HepG2 (cell line): ENCODE results near the gene CACNA1D. TPM values are rescaled to one million over a fixed set of nuclear protein-coding genes. Genes with fewer than 3 reads are reported as not detected.

ENCODE experiments used
- ATAC-seq: fragments of 200-7000 bp; cut with Tn5 transposase; 3 replicates; pipeline ENCODE4 v1.9.1; 2020; ENCODE audit warnings: mild to moderate bottlenecking, moderate library complexity
- BruUV-seq: library from RNA; stranded (reverse); fragments of 400-500 nt; replicated peaks from 2 replicates; lab custom pipeline; 2021; lab: Mats Ljungman, UMichigan
- CTCF ChIA-PET: fragments of 300-600 bp; formaldehyde crosslinking; extraction: SDS; loops from one replicate; lab custom pipeline; 2021; ENCODE audit warnings: low total read pairs, inconsistent platforms, low intra/inter-chr PET ratio; lab: Yijun Ruan, JAX
- POLR2A ChIA-PET: fragments of 350-600 bp; sonication (Branson Sonifier 250); formaldehyde crosslinking; loops from one replicate; lab custom pipeline; 2020; ENCODE audit warnings: antibody characterized with exemption, inconsistent platforms; lab: Yijun Ruan, JAX
- DNase-seq: peaks from one replicate; pipeline ENCODE4 v3.0.0-alpha.2; 2015; ENCODE audit warnings: low spot score
- FAIRE-seq: peaks from 3 replicates; lab custom pipeline; 2011; peaks lifted over from hg19 to GRCh38; lab: Jason Lieb, UNC
- H2AFZ ChIP-seq: one replicate; pipeline ENCODE4 v1.6.1; 2011; ENCODE audit warnings: low read length, inconsistent platforms
- H3K27ac ChIP-seq: fragments of 300-600 bp; 3 replicates; pipeline ENCODE4 v1.8.0; 2011; ENCODE audit warnings: mixed run types, mild to moderate bottlenecking, mixed read lengths, low read length, inconsistent platforms; ENCODE audit not compliant: insufficient read depth; ENCODE audit errors: extremely low read length
- H3K27me3 ChIP-seq, 2 experiments: fragments of 200-600 bp in 1 of 2; 2 replicates in 1 of 2; 3 replicates in 1 of 2; pipeline versions ENCODE4 v1.6.0 to v1.8.0; 2011; ENCODE audit warnings: low read length in 2 of 2, mild to moderate bottlenecking in 2 of 2, moderate library complexity in 2 of 2, inconsistent platforms in 1 of 2; ENCODE audit not compliant: insufficient read depth in 2 of 2, control insufficient read depth in 1 of 2
- H3K36me3 ChIP-seq, 2 experiments: fragments of 200-600 bp in 1 of 2; replicated peaks in 1 of 2; 2 replicates in 1 of 2; 3 replicates in 1 of 2; pipeline versions ENCODE4 v1.5.1 to v1.8.0; 2011; ENCODE audit warnings: low read length in 2 of 2, inconsistent platforms in 1 of 2; ENCODE audit not compliant: insufficient read depth in 2 of 2, control insufficient read depth in 1 of 2
- H3K4me1 ChIP-seq: 2 replicates; pipeline ENCODE4 v1.5.1; 2012; ENCODE audit warnings: low read length, inconsistent platforms; ENCODE audit not compliant: insufficient read depth
- H3K4me2 ChIP-seq: 2 replicates; pipeline ENCODE4 v1.6.0; 2011; ENCODE audit warnings: low read depth, low read length, inconsistent platforms
- H3K4me3 ChIP-seq, 3 experiments: fragments of 200-600 bp in 1 of 3; sonication (generic), shearing (Covaris generic) in 1 of 3; replicated peaks in 1 of 3; 2 replicates each; pipeline ENCODE4 v1.5.1; 2011 to 2016; ENCODE audit warnings: low read length in 3 of 3, inconsistent platforms in 2 of 3, low read depth in 2 of 3, mild to moderate bottlenecking in 2 of 3, control low read depth in 1 of 3, mixed read lengths in 1 of 3; ENCODE audit not compliant: insufficient read depth in 1 of 3
- H3K79me2 ChIP-seq: one replicate; pipeline ENCODE4 v1.6.1; 2011; ENCODE audit warnings: low read length, inconsistent platforms; ENCODE audit not compliant: insufficient read depth
- H3K9ac ChIP-seq: 2 replicates; pipeline ENCODE4 v1.6.0; 2011; ENCODE audit warnings: mild to moderate bottlenecking, low read depth, low read length, inconsistent platforms; ENCODE audit not compliant: insufficient read depth
- H3K9me3 ChIP-seq: 2 replicates; pipeline ENCODE4 v1.5.1; 2012; ENCODE audit warnings: mild to moderate bottlenecking, low read length
- H4K20me1 ChIP-seq: 2 replicates; pipeline ENCODE4 v1.6.0; 2011; ENCODE audit warnings: inconsistent platforms, mild to moderate bottlenecking, low read length, moderate library complexity; ENCODE audit not compliant: insufficient read depth
- CSRNP1 ChIP-seq: sonication (generic); formaldehyde crosslinking; IDR thresholded peaks from 2 replicates; pipeline ENCODE4 v1.8.1; 2023; ENCODE audit warnings: mild to moderate bottlenecking, missing genetic modification reagents
- GTF2F1 ChIP-seq: fragments of 150-350 bp; IDR thresholded peaks from 2 replicates; pipeline ENCODE4 v1.6.1; 2014; ENCODE audit warnings: low read length
- KLF12 ChIP-seq: sonication (generic); formaldehyde crosslinking; IDR thresholded peaks from 2 replicates; pipeline ENCODE4 v1.4.0; 2020; ENCODE audit warnings: missing genetic modification reagents, borderline replicate concordance
- MLXIP ChIP-seq: sonication (generic); formaldehyde crosslinking; IDR thresholded peaks from 2 replicates; pipeline ENCODE4 v1.9.0; 2021; ENCODE audit warnings: missing genetic modification reagents, borderline replicate concordance
- MXD3 ChIP-seq: IDR thresholded peaks from 2 replicates; pipeline ENCODE4 v1.6.1; 2016; ENCODE audit warnings: mild to moderate bottlenecking, missing biosample characterization, missing genetic modification reagents
- NCOR1 ChIP-seq: fragments of 200-600 bp; sonication (generic); IDR thresholded peaks from 2 replicates; pipeline ENCODE4 v1.7.0; 2017; ENCODE audit warnings: antibody characterized with exemption, low read length, borderline replicate concordance
- SMAD3 ChIP-seq: sonication (generic); formaldehyde crosslinking; IDR thresholded peaks from 2 replicates; pipeline ENCODE4 v1.4.0; 2020; ENCODE audit warnings: missing genetic modification reagents
- TOE1 ChIP-seq: sonication (generic); formaldehyde crosslinking; IDR thresholded peaks from 2 replicates; pipeline ENCODE4 v1.4.0; 2020; ENCODE audit warnings: mild to moderate bottlenecking, missing genetic modification reagents
- ZNF550 ChIP-seq: sonication (generic); formaldehyde crosslinking; IDR thresholded peaks from 2 replicates; pipeline ENCODE4 v1.4.0; 2020; ENCODE audit warnings: mild to moderate bottlenecking, missing genetic modification reagents, borderline replicate concordance
- ZNF660 ChIP-seq: sonication (generic); formaldehyde crosslinking; IDR thresholded peaks from 2 replicates; pipeline ENCODE4 v1.5.1; 2020; ENCODE audit warnings: mild to moderate bottlenecking, low read depth, missing genetic modification reagents, borderline replicate concordance
- ZNF678 ChIP-seq: sonication (generic); formaldehyde crosslinking; IDR thresholded peaks from 2 replicates; pipeline ENCODE4 v1.4.0; 2020; ENCODE audit warnings: mild to moderate bottlenecking, missing genetic modification reagents
- ZNF792 ChIP-seq: IDR thresholded peaks from 2 replicates; pipeline ENCODE4 v1.6.1; 2016
- WGBS: methylation state at CpG from one replicate; pipeline ENCODE4 v1.1.6; 2017; ENCODE audit warnings: low lambda C conversion rate; 5-methylcytosine and 5-hydroxymethylcytosine counted together
- in situ Hi-C: cut with HindIII; loops from 2 replicates; pipeline ENCODE4 v1.10.0; 2017; ENCODE audit warnings: low pct_unique_long_range_greater_than_20kb; ENCODE audit not compliant: extremely low pct_ligation_motif_present
- intact Hi-C: fragments of 100-400 bp; cut with micrococcal nuclease; formaldehyde crosslinking; loops from one replicate; pipeline ENCODE4 v1.10.0; 2022; ENCODE audit not compliant: unreplicated experiment
- polyA plus RNA-seq, 8 experiments: library from polyadenylated mRNA; depleted of rRNA in 3 of 8; stranded (reverse) in 7 of 8; unstranded in 1 of 8; fragments of >200 nt; fragmentation: Illumina TruSeq in 4 of 8; extraction: Trizol in 4 of 8; gene quantifications; 2 replicates each; pipeline versions ENCODE4 v1.2.1 to v1.2.3, GENCODE V29; 2011 to 2016; ENCODE audit warnings: low read depth in 4 of 8, missing spikeins in 1 of 8, mixed read lengths in 1 of 8; ENCODE audit not compliant: insufficient read depth in 1 of 8
- total RNA-seq, 5 experiments: library from RNA; depleted of rRNA; stranded (reverse); fragments of >200 nt; fragmentation: Illumina TruSeq; extraction: Trizol; gene quantifications; 2 replicates each; pipeline ENCODE4 v1.2.3, GENCODE V29; 2016; ENCODE audit warnings: low read depth in 1 of 5

The CACNA1D gene
- total and polyA plus RNA-seq, 2 of the 13 experiments (the other 11 are each of a cell fraction or from before 2014, with no cell fraction given): 0.26 to 0.38 TPM

GRCh38 chr3:53491276-53491675, 3.1 kb upstream of the CACNA1D start:
- WGBS: 75% methylated on average over 6 of the region's 6 CpGs
- no peak overlapping the region for H3K27ac ChIP-seq
- DNase-seq (no peak), FAIRE-seq (no peak), ATAC-seq (no peak)
- H3K27me3 ChIP-seq: peaks cover 5 to 22% of the 10 kb centered on the region in 2 experiments; a peak in 3 of 5 replicates
- H2AFZ ChIP-seq: no peak overlapping the region
- POLR2A ChIA-PET: interaction anchor here (3.8 kb wide), 1 partner anchor 12 kb away, joined by 23 read pairs; no protein-coding TSS in a partner anchor
- intact Hi-C loops: no loop called here
- no peaks in the 10 kb centered on the region for H3K9me3 ChIP-seq
- in situ Hi-C loops: loop anchor here (10.0 kb wide), 1 partner anchor 116 kb away; no protein-coding TSS in a partner anchor
- no TSS peak for BruUV-seq
- no peak for TF ChIP-seq GTF2F1
- H3K9ac ChIP-seq: no peak overlapping the region
- no peaks in the 10 kb centered on the region for H3K79me2 ChIP-seq
- no peak overlapping the region for H3K4me2 ChIP-seq
- CTCF ChIA-PET: no interaction called here
- peaks cover 57% of the 10 kb centered on the region for H3K4me1 ChIP-seq
- no peaks in the 10 kb centered on the region for H3K36me3 ChIP-seq
- H4K20me1 ChIP-seq: no peaks in the 10 kb centered on the region
- H3K4me3 ChIP-seq: no peak overlapping the region

- Histone ChIP-seq H4K20me1 (no peaks in the 10 kb centered on the region), H3K27me3 (peaks cover 5 to 25% of the 10 kb centered on the region in 2 experiments; a peak in 3 of 5 replicates), H3K4me1 (peaks cover 43% of the 10 kb centered on the region), H3K27ac (no peak overlapping the region), H2AFZ (no peak overlapping the region), H3K79me2 (no peaks in the 10 kb centered on the region), H3K4me3 (peak overlapping the region; percentile 40 to 71 (median 60)), H3K9me3 (no peaks in the 10 kb centered on the region), H3K4me2 (peak overlapping the region; percentile 82), H3K9ac (no peak overlapping the region)
- POLR2A ChIA-PET: interaction anchor here (3.8 kb wide), 1 partner anchor 15 kb away, joined by 23 read pairs; no protein-coding TSS in a partner anchor
- intact Hi-C loops: no loop called here
- CTCF ChIA-PET: no interaction called here
- WGBS: 3% methylated on average over 8 of the region's 13 CpGs
- no TSS peak for BruUV-seq
- in situ Hi-C loops: loop anchor here (10.0 kb wide), 1 partner anchor 119 kb away; no protein-coding TSS in a partner anchor
- no peak for FAIRE-seq
- no peak for DNase-seq
- ATAC-seq: peak; percentile 12; the same call in 2 of the 3 replicates
- no peak for TF ChIP-seq NCOR1
- no peak for TF ChIP-seq KLF12 (CRISPR knock-in tag)
- TF ChIP-seq ZNF550 (CRISPR knock-in tag): no peak
- no peak for TF ChIP-seq ZNF678 (CRISPR knock-in tag)
- TF ChIP-seq MLXIP (CRISPR knock-in tag): no peak
- TF ChIP-seq ZNF792 (CRISPR knock-in tag): no peak
- TF ChIP-seq CSRNP1 (CRISPR knock-in tag): no peak
- no peak for TF ChIP-seq ZNF660 (CRISPR knock-in tag)
- no peak for TF ChIP-seq TOE1 (CRISPR knock-in tag)
- no peak for TF ChIP-seq MXD3 (CRISPR knock-in tag)
- TF ChIP-seq SMAD3 (CRISPR knock-in tag): no peak
- TF ChIP-seq, all 625 proteins: peak for 0
- H3K36me3 ChIP-seq: no peaks in the 10 kb centered on the region
These were observed 832 bp upstream of the CACNA1D start for GRCh38 chr3:53493595-53493962.
